Occipital lobe (tissue), 2 donors: ENCODE results near the gene TIMM21. TPM values are rescaled to one million over a fixed set of nuclear protein-coding genes. Genes with fewer than 3 reads are reported as not detected.

Experiments used
- DNase-seq: peaks from one replicate; lab custom pipeline; 2025; lab: John Stamatoyannopoulos, UW
- total RNA-seq: library from RNA; depleted of rRNA; stranded (reverse); fragments of >200 nt; gene quantifications from one replicate; pipeline ENCODE4 v1.2.3, GENCODE V29; 2014

The TIMM21 gene
- total RNA-seq, 1 donor from 2014 or later = 36.0 TPM

- no peak for DNase-seq
Measured at GRCh38 chr18:74190086-74190485, 41.8 kb downstream of the TIMM21 start.

DNA sequence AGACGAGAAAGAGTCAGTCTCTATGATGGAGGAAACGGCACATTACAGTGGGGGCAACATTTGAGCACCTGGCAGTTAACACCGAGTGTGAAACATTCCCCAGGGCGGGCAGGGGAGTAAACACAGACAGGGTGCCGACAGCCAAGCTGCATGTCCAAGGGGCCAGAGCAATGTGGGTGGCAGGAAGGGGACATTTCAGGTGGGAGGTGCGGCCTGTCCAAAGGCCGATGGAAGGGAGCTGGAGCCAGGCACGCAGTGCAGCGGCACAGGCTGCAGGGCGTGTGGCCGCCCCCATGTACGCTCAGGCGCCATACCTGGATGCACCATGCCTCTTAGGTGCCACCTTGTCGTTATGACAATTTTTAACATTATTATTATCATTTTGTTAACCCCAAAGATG lies 43.3 kb downstream of the TIMM21 start:
- no peak for DNase-seq

- DNase-seq = no peak
Measured at GRCh38 chr18:74194691-74195090, 46.4 kb downstream of the TIMM21 start.

DNA sequence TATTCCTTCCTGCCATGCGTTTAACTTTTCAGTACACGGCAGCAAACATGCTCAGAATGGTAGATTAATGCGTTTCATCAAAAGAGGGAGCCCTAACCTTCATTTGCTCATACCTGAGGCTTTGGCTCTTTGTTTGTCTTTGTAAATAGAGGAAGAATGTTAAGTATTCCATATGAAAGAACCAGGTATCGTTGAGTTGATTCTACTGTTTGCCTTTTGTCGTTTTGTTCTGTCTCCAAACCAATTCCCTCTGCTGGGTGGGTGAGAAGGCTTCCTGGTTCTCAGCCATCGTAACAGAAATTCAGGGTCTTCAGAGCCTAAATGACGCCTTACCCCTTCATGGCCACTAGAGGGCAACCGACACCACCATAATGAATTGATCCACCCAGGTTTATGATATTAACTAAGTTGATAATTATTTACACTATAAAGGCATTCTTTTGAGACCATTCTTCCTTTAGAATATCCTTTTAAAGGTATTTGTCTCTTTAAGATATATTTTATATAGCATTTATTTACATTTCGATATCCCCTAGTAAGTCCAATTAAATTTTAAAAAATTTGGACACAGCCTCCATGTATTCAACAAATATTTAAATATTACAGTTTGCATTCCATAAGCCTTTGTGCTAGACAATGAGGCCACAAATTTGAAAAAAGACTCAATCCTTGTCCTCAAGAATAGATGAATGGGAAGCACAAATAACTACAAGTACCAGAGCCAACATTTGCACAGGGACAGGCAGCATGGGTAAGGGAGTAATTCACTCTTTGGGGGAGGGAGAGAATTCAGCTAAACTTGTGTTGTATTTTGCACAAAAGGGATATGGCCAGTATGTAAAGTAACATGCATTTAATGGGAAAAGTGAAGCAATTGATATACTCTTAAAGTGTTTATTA lies 48.1 kb downstream of the TIMM21 start:
- no peak for DNase-seq

GRCh38 chr18:74197705-74198341 lies 49.5 kb downstream of the TIMM21 start:
- no peak for DNase-seq

- no peak for DNase-seq
Measured at GRCh38 chr18:74198453-74198852, 50.1 kb downstream of the TIMM21 start.

GRCh38 chr18:74200780-74201179 lies 52.5 kb downstream of the TIMM21 start:
- DNase-seq = no peak

DNA sequence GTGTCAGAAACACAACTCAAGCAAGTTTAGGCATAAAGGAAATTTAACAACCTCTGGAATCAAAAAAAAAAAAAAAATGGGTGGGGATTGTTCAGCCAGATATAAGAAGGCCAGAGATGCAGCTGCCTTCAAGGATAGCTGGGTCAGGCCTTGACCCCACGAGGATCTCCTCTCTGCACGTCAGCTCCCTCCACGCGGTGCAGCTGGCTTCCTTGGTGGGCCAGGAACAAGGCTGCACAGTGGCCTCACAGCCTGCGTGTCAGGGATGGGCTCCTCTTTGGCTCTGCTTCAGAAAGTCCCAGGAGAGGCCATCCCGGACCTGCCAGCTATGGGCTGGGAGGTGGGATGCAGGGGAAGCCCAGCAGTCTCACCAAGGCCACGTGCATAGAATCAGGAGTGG lies 55.5 kb downstream of the TIMM21 start:
- no peak for DNase-seq

DNA sequence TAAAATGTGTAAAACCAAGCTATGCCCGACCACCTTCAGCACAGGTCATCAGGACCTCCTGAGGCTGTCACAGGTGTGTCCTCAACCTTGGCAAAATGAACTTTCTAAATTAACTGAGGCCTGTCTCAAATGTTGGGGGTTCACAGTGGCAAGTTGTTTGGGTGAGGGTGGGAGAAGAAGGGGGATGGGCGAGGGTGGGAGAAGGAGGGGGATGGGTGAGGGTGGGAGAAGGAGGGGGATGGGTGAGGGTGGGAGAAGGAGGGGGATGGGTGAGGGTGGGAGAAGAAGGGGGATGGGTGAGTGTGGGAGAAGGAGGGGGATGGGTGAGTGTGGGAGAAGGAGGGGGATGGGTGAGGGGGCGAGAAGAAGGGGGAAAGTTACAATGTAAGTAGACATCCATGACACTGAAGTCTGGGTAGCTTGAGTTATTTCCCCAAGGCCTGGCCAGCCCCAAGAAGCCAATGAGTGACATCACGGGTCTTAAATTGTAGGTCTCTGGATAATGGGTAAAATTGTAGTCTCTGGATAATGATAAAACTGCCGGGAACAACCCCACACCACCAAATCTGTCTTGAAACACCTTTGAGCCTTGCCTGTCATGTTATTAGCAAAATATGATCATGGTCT lies 56.3 kb downstream of the TIMM21 start:
- DNase-seq = no peak

Other genes with a start within 250 kb of the TIMM21 start
- 3.1 TPM for gene FBXO15, start 689 bp upstream of the TIMM21 start, total RNA-seq
- gene CYB5A, start 143.4 kb downstream of the TIMM21 start, total RNA-seq = 15.3 TPM
- not detected for gene C18orf63, start 167.3 kb downstream of the TIMM21 start, total RNA-seq